Panc1 (cell line): ENCODE measurements around the gene SLC26A3. TPM values are rescaled to one million over a fixed set of nuclear protein-coding genes. Genes with fewer than 3 reads are reported as not detected.
"Not testable (repeated sequence)": the region's sequence is repeated elsewhere in the genome, so short reads cannot be mapped to it uniquely, and the experiment has no call there.

Experiments
- ATAC-seq: fragments of 200-7000 bp; cut with Tn5 transposase; 2 replicates; pipeline ENCODE4 v1.9.1; 2020; ENCODE audit warnings: mild to moderate bottlenecking, moderate library complexity
- BruUV-seq: library from RNA; stranded (reverse); fragments of 400-500 nt; replicated peaks from 2 replicates; lab custom pipeline; 2021; lab: Mats Ljungman, UMichigan
- CTCF ChIA-PET: fragments of 300-600 bp; sonication (Branson Sonifier 250); formaldehyde crosslinking; loops from one replicate; lab custom pipeline; 2022; ENCODE audit warnings: antibody characterized with exemption; lab: Charles Lee
- POLR2A ChIA-PET: fragments of 300-600 bp; sonication (Branson Sonifier 250); formaldehyde crosslinking; loops from one replicate; lab custom pipeline; 2022; ENCODE audit warnings: antibody characterized with exemption; lab: Charles Lee
- DNase-seq: peaks from one replicate; pipeline ENCODE4 v3.0.0-alpha.2; 2010; ENCODE audit warnings: low read depth, low spot score
- H3K27ac ChIP-seq: 2 replicates; pipeline ENCODE4 v1.5.1; 2011; ENCODE audit warnings: mild to moderate bottlenecking, low read length, inconsistent platforms
- H3K27me3 ChIP-seq: fragments of 200-500 bp; sonication (Bioruptor generic); 2 replicates; pipeline ENCODE4 v1.6.0; 2014; ENCODE audit warnings: low read length, inconsistent platforms; ENCODE audit not compliant: control insufficient read depth, insufficient read depth
- H3K36me3 ChIP-seq: fragments of 200-500 bp; sonication (Bioruptor generic); 2 replicates; pipeline ENCODE4 v1.5.1; 2014; ENCODE audit warnings: inconsistent platforms, mild to moderate bottlenecking, low read length, moderate library complexity; ENCODE audit not compliant: control insufficient read depth, insufficient read depth
- H3K4me1 ChIP-seq: 2 replicates; pipeline ENCODE4 v1.5.1; 2011; ENCODE audit warnings: inconsistent platforms, mild to moderate bottlenecking, low read length, moderate library complexity; ENCODE audit not compliant: control insufficient read depth, insufficient read depth
- H3K4me3 ChIP-seq, 2 experiments: 2 replicates each; pipeline ENCODE4 v1.5.1; 2011 to 2012; ENCODE audit warnings: low read depth in 2 of 2, low read length in 2 of 2, mild to moderate bottlenecking in 2 of 2, inconsistent platforms in 1 of 2, moderate library complexity in 1 of 2
- H3K9me3 ChIP-seq: fragments of 200-500 bp; sonication (Bioruptor generic); 2 replicates; pipeline ENCODE4 v1.5.1; 2014; ENCODE audit warnings: low read depth, mild to moderate bottlenecking, inconsistent platforms, low read length, moderate library complexity; ENCODE audit not compliant: control insufficient read depth, insufficient read depth
- CTCF ChIP-seq: fragments of 450-650 bp; IDR thresholded peaks from 2 replicates; pipeline ENCODE4 v1.5.1; 2017; ENCODE audit warnings: mild to moderate bottlenecking
- POLR2AphosphoS5 ChIP-seq: IDR thresholded peaks from 2 replicates; pipeline ENCODE4 v1.6.1; 2012; ENCODE audit warnings: mild to moderate bottlenecking, low read depth, low read length, moderate library complexity
- REST ChIP-seq, 2 experiments: IDR thresholded peaks; 2 replicates each; pipeline ENCODE4 v1.6.1; 2011 to 2012; ENCODE audit warnings: low read depth in 2 of 2, control low read depth in 1 of 2, low read length in 1 of 2, mild to moderate bottlenecking in 1 of 2, moderate library complexity in 1 of 2; ENCODE audit not compliant: insufficient read depth in 1 of 2
- SIN3A ChIP-seq: IDR thresholded peaks from 2 replicates; pipeline ENCODE4 v1.6.1; 2012; ENCODE audit warnings: low read depth, mild to moderate bottlenecking, low read length, moderate library complexity, borderline replicate concordance; ENCODE audit not compliant: insufficient read depth
- TCF7L2 ChIP-seq: IDR thresholded peaks from 2 replicates; pipeline ENCODE4 v1.6.1; 2011; ENCODE audit warnings: mild to moderate bottlenecking, low read depth, low read length, inconsistent platforms
- in situ Hi-C: cut with HindIII; loops from 2 replicates; pipeline ENCODE4 v1.10.0; 2016; ENCODE audit warnings: low sequenced_read_pairs, low pct_unique_long_range_greater_than_20kb
- intact Hi-C: fragments of 100-400 bp; cut with micrococcal nuclease; formaldehyde crosslinking; loops from one replicate; pipeline ENCODE4 v1.10.0; 2022; ENCODE audit not compliant: unreplicated experiment
- total RNA-seq: library from RNA; stranded (reverse); gene quantifications from one replicate; pipeline ENCODE4 v1.2.1, GENCODE V29; 2021; ENCODE audit not compliant: unreplicated experiment

SLC26A3 gene
- total RNA-seq, 1 experiment from 2014 or later = 0.36 TPM

GRCh38 chr7:107850216-107850615 lies 47.2 kb upstream of the SLC26A3 start:
- Histone ChIP-seq H3K27me3 (peaks cover 5% of the 10 kb centered on the region; the same call in 1 of the 2 replicates), H3K27ac (no peak overlapping the region), H3K36me3 (no peaks in the 10 kb centered on the region), H3K4me1 (no peaks in the 10 kb centered on the region), H3K4me3 (no peak overlapping the region), H3K9me3 (no peaks in the 10 kb centered on the region)
- TF ChIP-seq REST (IDR thresholded peaks at IDR 0.05; ENCODE audit: insufficient read depth in 1 of 2, low read depth in 2 of 2, low read length in 1 of 2) (no peak), SIN3A (no peak), TCF7L2 (no peak), CTCF (no peak), POLR2AphosphoS5 (no peak)
- ATAC-seq (no peak), DNase-seq (no peak)
- intact Hi-C loops (no loop called here), in situ Hi-C loops (no loop called here)
- no TSS peak for BruUV-seq
- ChIA-PET CTCF (no interaction called here), POLR2A (no interaction called here)

GRCh38 chr7:107848211-107848610 lies 45.2 kb upstream of the SLC26A3 start:
- H3K27ac ChIP-seq, BruUV-seq, intact Hi-C loops, in situ Hi-C loops, H3K27me3 ChIP-seq, POLR2A ChIA-PET, H3K4me3 ChIP-seq, H3K4me1 ChIP-seq, H3K9me3 ChIP-seq, DNase-seq, CTCF ChIA-PET, ATAC-seq, H3K36me3 ChIP-seq: not testable (repeated sequence)

GRCh38 chr7:107847836-107848175 lies 44.8 kb upstream of the SLC26A3 start:
- DNase-seq, in situ Hi-C loops, POLR2A ChIA-PET, H3K9me3 ChIP-seq, ATAC-seq, H3K36me3 ChIP-seq, BruUV-seq, H3K4me3 ChIP-seq, H3K27me3 ChIP-seq, intact Hi-C loops, H3K4me1 ChIP-seq, CTCF ChIA-PET, H3K27ac ChIP-seq: not testable (repeated sequence)
